ENCODE data around the gene MYO1B. TPM values are rescaled to one million over a fixed set of nuclear protein-coding genes. Genes with fewer than 3 reads are reported as not detected.
A peak's percentile ranks its signal among the peaks of the same experiment; 100 is the strongest.

The MYO1B gene
- total RNA-seq, 6 experiments from 2014 or later: 214 to 254 (median 236) TPM

DNA sequence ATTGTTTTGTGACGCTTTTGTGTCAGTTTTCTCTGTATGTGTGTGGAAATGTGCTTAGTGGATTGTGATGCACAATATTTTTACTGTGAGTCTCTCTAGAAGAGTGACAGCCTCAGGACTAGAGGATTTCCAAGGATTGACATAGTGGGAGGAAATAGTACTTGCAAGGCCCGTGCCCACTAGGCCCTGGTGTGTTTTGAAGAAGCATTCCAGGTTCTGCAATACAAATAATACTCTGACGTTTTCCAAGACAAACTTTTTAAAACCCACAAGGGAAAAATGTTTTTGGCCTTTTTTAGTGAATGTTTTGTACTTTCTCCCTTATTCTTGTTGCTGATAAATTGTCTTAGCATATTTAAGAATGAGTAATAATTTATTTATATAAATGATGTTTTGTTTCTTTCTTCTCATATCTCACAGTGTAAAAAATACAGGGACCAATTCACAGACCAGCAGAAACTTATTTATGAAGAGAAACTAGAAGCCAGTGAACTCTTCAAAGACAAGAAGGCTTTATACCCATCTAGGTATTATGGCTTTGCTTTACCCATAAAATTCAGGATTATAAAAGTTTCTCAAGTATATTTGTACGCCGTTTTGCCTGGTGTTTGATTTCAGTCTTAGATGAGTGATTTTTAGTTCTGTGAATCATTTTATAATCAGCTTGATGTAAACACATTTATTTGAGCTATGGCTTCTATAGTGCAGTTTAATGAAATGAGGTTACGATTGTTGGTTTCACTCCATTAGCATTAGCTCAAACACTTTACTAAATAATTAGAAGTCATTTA, 165.6 kb downstream of the MYO1B start:
- no peak for TF ChIP-seq CTCF (IDR thresholded peaks at IDR 0.05)
- H3K27me3 Mint-ChIP-seq (ENCODE audit: insufficient read depth): peaks cover 8% of the 10 kb centered on the region

DNA sequence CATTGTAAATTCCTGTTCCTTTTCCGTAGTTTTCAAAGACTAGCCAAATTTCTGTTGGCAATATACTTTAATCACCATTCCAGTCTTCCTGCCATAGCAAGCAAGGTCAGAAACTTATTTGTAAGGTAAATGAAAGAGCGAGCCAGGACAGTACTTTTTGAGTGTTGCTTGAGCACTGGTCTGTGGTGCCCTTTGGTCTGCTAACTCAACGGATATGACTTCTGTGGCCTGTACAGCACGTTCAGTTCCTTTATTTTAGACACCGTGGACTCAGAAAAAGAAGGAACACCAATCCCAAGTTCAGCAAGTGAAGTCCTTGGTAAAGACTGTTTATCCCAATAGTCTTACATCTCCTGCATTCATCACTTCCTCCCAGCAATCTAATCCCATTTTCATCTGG, 166.3 kb downstream of the MYO1B start:
- Mint-ChIP-seq H3K4me3 (no peak overlapping the region), H3K36me3 (ENCODE audit: low read depth) (peaks cover 69% of the 10 kb centered on the region), H3K9me3 (no peaks in the 10 kb centered on the region), H3K27me3 (ENCODE audit: insufficient read depth) (peaks cover 12% of the 10 kb centered on the region), H3K27ac (peak overlapping the region; percentile 20), H3K4me1 (ENCODE audit: low read depth) (peaks cover 10% of the 10 kb centered on the region)
- TF ChIP-seq CTCF (IDR thresholded peaks at IDR 0.05): no peak
- no peak for DNase-seq

More for the DNA sequence above, 165.6 kb downstream of the MYO1B start:
- H3K4me3 Mint-ChIP-seq: no peak overlapping the region
- no peak overlapping the region; the same call in 1 of the 2 replicates for H3K27ac Mint-ChIP-seq
- H3K9me3 Mint-ChIP-seq: no peaks in the 10 kb centered on the region
- no peak for DNase-seq
- H3K36me3 Mint-ChIP-seq (ENCODE audit: low read depth): peaks cover 62% of the 10 kb centered on the region
- H3K4me1 Mint-ChIP-seq (ENCODE audit: low read depth): peaks cover 15% of the 10 kb centered on the region

DNA sequence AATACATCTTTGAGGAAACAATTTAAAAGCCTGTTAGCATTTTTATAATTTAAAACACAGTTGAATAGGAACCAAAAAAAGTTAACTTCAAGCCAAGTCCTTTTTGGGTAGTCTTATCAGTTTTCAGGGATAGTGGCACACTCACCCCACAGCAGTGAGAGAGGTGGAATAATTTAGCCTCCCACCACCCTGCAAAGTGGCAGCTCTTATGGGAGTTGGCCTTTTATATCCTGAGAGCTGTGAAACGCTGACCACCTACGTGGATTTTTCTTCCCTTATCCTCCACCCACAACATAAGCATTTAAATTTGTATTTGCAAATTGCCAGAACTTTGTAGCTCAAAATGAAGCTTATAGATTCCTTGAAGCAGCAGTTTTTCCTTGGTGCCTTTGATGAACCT, 167.1 kb downstream of the MYO1B start:
- DNase-seq: no peak
- H3K9me3 Mint-ChIP-seq: no peaks in the 10 kb centered on the region
- no peak overlapping the region for H3K4me3 Mint-ChIP-seq
- H3K27me3 Mint-ChIP-seq (ENCODE audit: insufficient read depth): peaks cover 10% of the 10 kb centered on the region
- peak overlapping the region; percentile 43 for H3K27ac Mint-ChIP-seq
- peaks cover 9% of the 10 kb centered on the region; the same call in 1 of the 2 replicates for H3K4me1 Mint-ChIP-seq (ENCODE audit: low read depth)
- peaks cover 67% of the 10 kb centered on the region for H3K36me3 Mint-ChIP-seq (ENCODE audit: low read depth)
- TF ChIP-seq CTCF (IDR thresholded peaks at IDR 0.05): no peak

DNA sequence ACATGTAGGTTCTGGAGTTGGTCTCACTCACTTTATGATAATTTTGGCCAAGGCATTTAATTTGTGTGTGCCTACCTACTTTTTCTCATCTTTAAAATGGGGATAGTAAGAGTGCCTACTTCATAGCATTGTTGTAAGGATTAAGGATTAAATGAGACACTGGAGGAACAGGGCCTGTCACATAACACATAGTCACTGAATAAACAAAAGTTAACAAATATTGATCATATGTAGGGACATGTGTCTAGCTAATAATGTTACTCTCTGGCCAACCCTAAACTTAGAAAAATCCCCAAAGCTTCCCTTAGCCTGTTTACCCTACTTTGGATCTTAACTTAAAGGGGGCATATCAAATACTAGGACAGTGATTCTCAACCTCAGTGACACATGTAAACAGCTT, 169.9 kb downstream of the MYO1B start:
- no peak overlapping the region for H3K4me3 Mint-ChIP-seq
- peaks cover 63% of the 10 kb centered on the region for H3K36me3 Mint-ChIP-seq (ENCODE audit: low read depth)
- peaks cover 8% of the 10 kb centered on the region; the same call in 1 of the 2 replicates for H3K4me1 Mint-ChIP-seq (ENCODE audit: low read depth)
- no peak for DNase-seq
- no peaks in the 10 kb centered on the region for H3K9me3 Mint-ChIP-seq
- TF ChIP-seq CTCF (IDR thresholded peaks at IDR 0.05): no peak
- H3K27me3 Mint-ChIP-seq (ENCODE audit: insufficient read depth): peaks cover 10% of the 10 kb centered on the region
- no peak overlapping the region for H3K27ac Mint-ChIP-seq

- H3K27ac Mint-ChIP-seq: peak overlapping the region; percentile 2; the same call in 1 of the 2 replicates
- TF ChIP-seq CTCF (IDR thresholded peaks at IDR 0.05): no peak
- H3K9me3 Mint-ChIP-seq: no peaks in the 10 kb centered on the region
- peaks cover 9% of the 10 kb centered on the region for H3K27me3 Mint-ChIP-seq (ENCODE audit: insufficient read depth)
- H3K4me1 Mint-ChIP-seq (ENCODE audit: low read depth): peaks cover under 1% of the 10 kb centered on the region; the same call in 1 of the 2 replicates
- peaks cover 58% of the 10 kb centered on the region for H3K36me3 Mint-ChIP-seq (ENCODE audit: low read depth)
- peak overlapping the region; percentile 14; the same call in 1 of the 2 replicates for H3K4me3 Mint-ChIP-seq
- DNase-seq: no peak
These were observed 170.7 kb downstream of the MYO1B start for GRCh38 chr2:191415858-191416257.

Data from HFFc6 (cell line).